HT1080 (cell line): ENCODE results near the gene MDM4. TPM values are rescaled to one million over a fixed set of nuclear protein-coding genes. Genes with fewer than 3 reads are reported as not detected.

Experiments
- DNase-seq: peaks from one replicate; pipeline ENCODE4 v3.0.0-alpha.2; 2015; ENCODE audit warnings: low read depth
- polyA plus RNA-seq, 2 experiments: library from polyadenylated mRNA; depleted of rRNA; stranded (reverse); fragments of >200 nt; gene quantifications; 2 replicates each; pipeline ENCODE4 v1.2.3, GENCODE V29; 2015
- total RNA-seq: library from RNA; depleted of rRNA; stranded (reverse); fragments of >200 nt; shearing (Covaris generic); gene quantifications from 2 replicates; pipeline ENCODE4 v1.2.3, GENCODE V29; 2014; rRNA removed

The MDM4 gene, protein sequence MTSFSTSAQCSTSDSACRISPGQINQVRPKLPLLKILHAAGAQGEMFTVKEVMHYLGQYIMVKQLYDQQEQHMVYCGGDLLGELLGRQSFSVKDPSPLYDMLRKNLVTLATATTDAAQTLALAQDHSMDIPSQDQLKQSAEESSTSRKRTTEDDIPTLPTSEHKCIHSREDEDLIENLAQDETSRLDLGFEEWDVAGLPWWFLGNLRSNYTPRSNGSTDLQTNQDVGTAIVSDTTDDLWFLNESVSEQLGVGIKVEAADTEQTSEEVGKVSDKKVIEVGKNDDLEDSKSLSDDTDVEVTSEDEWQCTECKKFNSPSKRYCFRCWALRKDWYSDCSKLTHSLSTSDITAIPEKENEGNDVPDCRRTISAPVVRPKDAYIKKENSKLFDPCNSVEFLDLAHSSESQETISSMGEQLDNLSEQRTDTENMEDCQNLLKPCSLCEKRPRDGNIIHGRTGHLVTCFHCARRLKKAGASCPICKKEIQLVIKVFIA
- total RNA-seq: 7.5 and 9.2 TPM in 2 replicates
- 8.4 and 10.3 TPM in 2 replicates for polyA plus RNA-seq (2015; cell fraction: cytosol; rRNA removed)
- 62.8 and 86.8 TPM in 2 replicates for polyA plus RNA-seq (2015; cell fraction: nucleus; rRNA removed)

DNA sequence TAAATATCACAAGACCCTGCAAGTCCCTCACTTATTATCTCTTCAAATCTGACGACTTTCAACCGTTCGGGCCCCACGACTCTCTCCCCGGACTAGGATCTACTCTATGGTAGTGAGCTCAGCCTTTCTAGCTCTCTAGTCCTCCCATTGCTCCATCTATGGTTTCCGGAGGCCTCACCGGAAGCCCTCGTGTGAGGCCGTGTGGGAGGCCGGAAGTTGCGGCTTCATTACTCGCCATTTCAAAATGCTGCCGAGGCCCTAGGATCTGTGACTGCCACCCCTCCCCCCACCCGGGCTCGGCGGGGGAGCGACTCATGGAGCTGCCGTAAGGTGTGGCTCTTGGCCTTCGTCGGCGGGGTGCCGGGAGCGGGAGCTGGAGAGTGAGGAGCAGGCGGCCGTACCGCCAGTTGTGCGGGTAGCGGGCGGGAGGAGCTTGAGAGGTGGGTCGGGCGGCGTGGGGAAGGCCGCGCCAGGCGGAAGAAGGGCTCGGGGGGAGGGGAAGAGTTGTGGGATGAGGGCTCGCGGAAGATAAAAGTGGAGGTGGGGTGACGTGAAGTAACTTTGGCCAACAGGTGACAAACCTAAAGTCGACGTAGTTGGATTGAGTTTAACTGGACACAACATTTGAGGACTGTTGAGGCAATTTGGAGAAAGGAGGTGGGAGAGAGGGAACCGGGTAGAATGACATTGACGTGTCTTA is at the start of gene MDM4:
MDM4 (plus strand) TSS at position 227 of the 700 bp plus-strand sequence. CDS start 9,113 bp downstream, outside the sequence.
- peak; percentile 95 for DNase-seq

DNA sequence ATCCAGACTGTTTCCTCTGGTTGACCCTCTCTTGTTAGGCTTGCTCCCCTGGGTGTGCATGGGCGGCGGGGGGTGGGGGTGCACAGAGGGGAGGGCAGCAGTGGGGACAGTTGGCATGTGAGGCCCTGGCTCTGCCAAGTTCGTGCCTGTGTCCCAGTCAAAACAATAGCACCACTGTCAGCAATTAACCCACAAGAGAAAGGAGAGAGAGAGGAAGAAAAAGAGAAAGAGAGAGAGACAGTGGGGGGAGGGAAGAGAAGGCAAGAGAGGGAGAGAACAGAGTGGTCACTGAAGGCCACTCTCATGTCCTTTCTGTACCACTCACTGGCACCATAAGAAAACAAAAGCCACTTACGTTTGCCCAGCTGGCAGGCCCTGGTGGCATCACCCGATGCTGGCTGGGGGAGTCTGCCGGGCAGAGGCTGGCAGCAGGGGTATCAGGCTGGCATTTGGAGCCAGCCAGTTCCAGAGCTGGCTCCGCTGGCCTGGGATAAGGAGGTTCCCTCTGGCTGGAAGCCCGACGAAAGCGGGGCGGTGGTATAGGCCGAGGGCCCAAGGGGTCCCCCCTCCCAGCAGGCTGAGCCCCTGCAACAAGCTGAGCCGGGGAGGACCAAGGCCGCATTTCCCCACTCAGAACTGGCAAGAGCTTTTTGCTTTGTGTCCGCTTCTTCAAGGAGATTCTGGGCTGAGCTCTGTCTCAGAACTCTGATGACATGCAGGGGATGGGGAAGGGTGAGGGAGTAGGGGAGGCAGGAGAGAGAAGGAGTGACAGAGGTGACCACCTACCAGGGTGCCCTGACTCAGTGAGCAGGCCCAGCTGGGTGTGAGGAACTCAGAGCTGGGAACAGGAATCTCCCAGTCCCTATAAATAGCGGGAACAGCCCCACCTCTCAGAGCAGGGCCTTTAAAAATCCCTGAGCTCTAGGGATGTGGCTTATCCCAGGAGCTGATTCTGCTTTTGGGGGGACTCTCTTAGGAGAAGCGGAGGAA is 49.5 kb upstream of the MDM4 start:
- DNase-seq: no peak

DNA sequence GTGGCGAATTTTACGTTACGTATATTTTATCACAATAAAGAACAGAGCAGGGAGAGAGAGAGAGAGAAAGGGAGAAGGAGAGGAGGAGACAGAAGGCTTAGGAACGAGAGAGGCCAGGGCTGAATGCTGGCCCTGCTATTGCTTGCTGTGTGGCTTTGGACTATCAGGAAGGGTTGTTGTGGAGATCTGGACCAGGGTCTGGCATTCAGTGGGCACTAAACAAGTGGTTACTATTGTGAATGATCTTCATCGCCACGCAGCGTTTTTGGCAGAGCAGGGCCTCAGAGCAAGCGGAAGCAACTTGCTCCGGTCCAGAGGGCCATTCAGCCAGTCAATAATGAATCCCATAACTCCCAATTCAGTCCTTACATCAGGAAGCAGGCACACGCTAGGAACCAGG is 48.0 kb upstream of the MDM4 start:
- DNase-seq: no peak

DNA sequence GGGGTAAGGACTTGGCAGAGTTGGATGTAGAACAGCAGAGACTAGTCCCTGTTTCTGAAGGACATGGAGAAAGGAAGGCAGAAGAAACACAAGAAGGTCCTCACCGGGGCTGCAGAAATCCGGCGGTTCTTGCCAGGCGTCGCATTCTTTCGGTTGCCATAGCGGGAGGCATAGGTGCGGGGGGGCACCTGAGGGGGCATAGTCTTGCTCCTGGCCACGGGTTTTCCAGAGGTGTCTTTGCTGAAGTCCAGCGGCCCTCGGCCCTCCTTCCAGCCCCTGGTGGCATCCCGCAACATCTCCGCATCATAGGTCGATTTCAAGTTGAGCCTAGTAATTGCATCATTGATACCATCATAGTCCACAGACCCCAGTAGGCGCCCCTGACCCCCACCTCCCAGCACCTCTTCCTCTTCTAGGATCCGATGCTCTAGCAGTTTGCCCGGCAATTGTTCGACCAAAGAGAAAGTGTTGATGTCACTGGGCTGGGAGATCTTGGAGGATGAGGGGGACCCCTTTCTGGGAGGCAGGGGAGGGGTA is 47.4 kb upstream of the MDM4 start:
- DNase-seq: no peak

DNA sequence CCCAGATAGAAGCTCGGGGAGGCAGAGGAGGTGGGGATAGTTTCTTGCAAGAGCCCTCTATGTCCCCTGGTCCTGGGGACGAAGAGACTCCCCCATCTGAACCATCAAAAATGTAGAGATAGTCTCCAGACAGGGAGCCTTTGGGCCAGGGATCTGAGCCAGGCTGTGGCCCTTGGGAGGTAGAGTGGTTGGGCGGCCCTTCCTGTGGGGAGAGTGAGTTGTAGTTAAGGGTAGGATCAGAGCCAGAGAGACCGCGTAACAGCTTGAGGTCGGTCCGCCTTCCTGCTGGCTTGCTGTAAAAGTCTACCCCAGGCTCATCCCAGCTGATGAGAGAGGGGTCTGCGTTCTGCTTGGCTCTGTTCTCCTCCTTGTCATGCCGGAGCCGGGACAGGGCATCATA is 46.9 kb upstream of the MDM4 start:
- DNase-seq: no peak

DNA sequence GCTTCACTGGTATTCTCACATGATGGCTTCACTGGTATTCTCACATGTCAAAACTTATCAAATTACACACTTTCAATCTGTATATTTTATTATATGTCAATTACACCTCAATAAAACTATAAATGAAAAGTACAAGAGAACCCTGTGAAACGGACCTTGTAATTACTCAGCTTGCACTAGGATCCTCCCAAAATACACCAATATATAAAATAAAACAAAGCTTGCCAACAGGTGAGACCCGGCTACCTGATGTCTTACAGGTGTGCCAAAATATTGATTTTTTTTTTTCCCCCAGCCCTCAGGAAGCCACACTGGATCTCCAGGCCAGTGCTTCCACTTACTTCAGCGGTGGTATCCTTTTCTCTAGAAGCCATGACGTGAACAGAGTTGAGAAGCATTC is 44.5 kb upstream of the MDM4 start:
- DNase-seq: no peak

DNA sequence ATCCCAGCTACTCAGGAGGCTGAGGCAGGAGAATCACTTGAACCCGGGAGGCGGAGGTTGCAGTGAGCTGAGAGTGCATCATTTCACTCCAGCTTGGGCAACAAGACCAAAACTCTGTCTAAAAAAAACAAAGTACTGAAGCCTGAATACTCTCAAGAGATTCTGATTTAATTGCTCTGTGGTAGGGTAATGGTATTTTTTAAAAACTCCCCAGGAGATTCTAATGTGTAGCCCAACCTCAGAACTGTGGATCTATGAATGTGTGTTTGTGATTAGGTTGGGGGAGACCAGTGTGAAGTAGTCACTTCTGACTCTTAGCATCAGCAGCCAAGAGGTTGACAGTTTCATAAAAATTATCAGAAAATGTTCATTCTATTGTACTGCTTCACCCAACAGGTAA is 43.5 kb upstream of the MDM4 start:
- no peak for DNase-seq

DNA sequence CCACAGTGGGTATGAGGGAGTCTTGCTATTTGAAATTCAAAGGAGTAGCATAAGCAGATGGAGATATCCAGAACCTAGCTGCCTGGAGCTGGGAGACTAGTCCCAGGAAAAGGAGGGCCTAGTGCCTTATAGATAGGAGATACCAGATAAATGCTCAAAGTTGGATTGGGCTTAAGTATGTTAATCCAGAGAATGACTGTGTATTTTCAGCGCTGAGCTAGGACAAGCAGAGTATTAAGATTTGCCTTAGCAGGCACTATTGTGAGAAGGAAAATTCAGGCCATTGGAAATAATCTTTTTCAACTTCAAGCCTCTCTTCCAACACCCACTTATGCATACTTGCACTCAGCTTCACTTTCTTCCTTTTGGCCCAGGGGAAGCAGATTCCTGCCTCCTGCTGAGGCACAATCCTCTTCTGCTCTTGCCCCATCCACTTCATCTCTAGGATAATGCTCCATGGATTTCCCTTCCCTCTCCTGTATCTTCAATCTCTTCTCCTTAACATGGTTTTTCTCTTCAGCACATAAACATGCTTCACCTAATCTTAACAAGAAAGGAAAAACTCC is 42.7 kb upstream of the MDM4 start:
- no peak for DNase-seq

DNA sequence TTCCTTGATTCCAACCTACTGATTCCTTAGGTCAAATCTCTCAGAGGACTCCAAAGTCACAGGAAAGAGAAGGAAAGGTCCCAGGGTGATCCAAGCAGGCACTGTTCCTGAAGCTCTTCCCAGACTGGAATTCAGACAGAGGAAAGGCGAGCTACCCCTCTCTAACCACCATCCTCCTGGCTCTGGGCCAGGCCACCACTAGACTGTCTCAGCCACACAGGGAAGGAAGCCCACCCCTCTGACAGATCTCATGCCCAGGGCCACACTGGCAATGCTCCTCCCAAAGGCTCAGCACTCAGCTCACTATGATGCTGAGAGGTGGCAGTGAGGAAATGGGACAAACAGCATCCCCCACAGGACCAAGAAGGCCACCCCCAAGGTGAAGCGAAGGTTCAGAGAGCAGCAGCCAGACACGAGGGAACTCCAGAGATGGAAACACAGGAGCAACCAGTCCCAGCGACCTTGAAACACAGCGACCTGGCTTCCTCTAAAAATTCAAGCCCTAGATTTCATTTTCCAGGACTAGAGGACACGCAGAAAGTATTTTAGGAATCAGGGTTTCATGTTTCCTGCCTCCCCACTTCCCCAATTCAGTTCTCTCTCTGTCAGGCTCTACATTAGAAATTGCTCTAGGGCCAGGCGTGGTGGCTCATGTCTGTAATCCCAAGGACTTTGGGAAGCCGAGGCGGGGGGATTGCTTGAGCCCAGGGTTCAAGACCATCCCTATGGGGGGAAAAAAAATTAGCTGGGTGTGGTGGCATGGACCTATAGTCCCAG is 40.4 kb upstream of the MDM4 start:
- no peak for DNase-seq

DNA sequence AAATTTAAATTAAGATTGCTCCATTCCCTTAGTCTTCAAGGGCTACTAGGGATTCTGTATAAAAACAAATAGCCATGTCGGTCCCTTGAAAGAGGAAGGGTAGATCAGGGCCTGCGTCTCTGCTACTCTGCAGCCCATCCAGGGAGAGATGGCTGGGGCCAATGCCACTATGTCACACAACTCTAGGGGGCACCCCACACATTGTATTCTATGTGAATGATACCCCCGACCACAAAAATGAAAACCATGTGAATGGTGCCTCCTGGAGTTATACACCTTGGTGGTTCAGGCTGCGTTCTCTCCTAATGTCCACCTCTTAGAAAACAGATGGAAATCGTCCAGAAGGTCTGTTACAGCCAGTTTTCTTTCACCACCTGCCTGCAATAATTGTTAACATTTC is 39.6 kb upstream of the MDM4 start:
- DNase-seq: no peak

DNA sequence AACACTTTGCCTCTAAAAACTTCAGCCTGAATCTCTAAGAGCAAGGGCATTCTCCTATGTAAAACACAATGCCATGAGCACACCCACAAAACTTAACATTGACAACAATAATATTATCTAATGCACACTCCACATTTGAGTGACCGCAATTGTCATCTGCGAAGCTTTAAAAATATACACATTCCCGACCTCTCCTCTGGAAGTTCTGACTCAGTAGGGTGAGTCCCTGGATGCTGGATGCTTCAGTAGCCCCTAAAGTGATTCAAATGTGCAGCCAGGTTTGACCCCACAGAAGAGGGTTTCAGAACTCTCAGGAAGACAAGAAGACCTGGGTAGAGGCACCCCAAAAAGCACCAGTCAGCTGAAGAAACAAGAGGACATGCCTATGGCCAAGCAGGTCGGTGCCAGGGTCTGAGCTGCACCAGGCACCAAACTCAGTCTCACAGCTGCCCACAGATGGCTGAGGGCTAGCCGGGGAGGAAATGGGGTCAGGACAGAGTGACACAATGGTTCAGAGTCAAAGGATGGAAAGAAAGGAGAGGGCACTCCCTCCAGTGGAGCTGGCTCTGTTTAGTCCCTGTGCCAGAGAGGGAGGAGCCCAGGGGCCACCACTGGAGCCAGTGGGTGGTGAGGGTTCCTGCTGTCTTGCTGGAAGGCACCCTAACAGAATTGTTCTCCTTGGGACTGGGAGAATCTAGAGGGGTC is 39.0 kb upstream of the MDM4 start:
- no peak for DNase-seq

DNA sequence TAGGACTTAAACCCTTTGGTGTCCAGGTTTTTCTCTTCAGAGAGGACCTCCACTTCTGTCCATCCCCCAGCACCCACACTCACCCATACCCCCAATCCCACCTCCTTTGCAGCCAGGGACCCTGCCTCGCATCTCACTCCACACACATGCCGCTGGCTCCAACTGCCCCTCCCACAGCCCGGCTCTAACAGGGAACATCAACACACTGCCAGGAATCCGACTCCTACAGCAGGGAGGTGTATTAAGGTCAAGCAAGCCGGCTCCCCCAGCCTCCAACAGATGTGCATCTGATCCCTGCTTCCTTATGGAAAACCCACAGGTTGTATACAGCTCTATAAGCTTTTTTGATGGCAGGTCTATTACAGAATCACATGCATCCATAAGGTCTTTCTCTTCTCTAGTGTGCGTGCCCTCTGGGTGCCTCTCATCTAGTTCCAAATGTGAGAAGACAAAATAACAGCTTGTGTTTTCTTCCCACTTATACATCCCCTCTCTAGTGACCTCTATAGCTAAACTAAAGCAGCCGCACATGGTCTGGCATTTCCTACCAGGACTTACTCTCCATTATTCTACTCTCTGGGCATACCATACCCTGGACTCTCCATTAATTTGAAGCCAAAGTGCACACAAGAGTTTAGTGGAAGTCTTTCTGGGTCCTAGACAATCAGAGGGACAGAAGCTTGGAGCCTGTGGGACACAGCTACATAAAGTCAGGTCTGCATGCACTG is 37.9 kb upstream of the MDM4 start:
- DNase-seq: no peak

DNA sequence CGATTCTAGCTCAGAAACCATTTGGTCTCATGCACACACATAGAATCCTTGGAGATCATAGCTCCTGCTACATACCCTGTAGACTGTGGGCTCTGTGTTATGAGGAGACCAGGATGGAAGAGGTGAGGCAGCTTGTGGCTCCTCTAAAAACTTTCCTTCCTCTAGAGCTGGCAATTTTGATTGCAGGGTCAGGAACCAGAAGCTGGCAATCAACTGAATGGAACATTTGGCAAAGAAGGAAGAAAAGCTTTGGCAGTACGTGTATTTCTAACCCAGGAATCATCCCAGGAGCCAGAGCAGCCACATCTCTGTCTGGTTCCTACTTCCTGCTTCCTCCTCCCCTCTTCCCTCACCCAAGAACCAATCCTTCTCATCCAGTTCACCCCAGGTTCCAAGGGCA is 37.3 kb upstream of the MDM4 start:
- DNase-seq: no peak

DNA sequence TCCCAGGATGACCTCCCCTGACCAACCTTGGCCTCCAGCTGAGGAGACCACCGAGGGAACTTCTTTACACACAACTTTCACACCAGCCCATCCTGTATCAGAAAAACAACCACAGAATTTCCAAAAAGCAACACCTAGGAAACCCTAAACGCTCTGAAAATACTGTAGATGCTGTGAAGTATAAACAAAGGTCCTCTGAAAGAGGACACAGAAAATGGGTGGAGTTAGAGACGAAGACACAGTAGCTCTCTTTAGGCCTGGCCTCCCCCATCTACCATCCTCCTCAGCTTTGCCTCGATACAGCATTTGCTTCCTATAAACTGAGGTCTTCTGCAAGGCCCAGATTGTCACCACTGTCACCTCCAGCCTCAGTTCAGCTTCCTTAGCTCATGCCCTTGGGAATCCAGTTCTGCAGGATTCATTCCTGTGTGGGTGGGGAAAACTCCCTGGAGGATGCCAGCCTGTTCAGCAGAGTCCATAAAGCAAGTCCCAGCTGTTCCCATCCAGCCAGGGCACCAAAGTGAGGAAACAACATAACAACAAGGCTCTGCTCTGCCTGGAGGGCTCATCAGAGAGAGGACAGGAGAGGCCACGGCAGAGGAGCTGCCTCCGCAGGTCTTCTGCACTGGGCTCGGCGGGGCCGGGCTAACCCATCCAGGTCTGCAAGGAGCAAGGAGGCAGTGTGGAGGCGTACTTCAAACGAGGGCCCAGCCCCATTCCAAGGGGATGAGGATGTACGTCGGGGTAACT is 36.6 kb upstream of the MDM4 start:
- no peak for DNase-seq

DNA sequence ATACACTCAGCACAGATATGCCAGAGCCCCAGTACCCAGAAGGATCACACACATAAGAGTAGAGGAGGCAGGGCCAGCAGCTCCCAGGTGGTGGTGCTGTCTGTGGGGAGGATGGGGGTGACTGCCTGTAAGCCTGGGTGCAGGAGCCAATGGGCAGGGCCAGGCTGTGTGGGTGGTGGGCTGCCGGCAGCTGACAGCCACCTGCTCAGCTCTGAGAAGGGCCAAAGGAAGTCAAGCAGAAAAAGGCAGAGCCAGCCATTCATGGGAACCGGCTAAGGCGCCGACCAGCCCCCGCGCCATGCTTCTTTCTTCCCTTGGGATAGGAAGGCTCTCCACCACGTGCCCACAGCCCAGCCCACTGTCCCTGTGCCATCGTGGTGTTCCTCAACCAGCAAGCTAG is 35.7 kb upstream of the MDM4 start:
- no peak for DNase-seq

DNA sequence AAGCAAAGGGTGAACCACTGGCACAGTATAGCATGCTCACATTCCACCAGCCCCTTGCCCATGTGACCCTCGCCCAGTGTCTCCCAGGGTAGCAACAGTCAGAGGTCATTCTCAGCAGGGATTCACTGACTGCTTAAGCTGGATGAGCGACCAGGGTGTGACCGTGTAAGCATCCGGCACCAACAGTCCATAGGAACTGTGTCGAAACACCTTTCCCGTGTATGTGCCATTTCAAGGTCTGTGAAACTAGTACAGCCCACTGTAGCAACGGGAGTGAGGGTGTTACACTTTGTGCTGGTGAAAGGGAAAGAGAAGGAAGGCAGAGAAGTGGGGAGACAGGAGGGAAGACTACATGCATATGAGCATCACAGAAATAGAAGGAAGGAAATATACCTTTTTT is 32.4 kb upstream of the MDM4 start:
- DNase-seq: no peak

DNA sequence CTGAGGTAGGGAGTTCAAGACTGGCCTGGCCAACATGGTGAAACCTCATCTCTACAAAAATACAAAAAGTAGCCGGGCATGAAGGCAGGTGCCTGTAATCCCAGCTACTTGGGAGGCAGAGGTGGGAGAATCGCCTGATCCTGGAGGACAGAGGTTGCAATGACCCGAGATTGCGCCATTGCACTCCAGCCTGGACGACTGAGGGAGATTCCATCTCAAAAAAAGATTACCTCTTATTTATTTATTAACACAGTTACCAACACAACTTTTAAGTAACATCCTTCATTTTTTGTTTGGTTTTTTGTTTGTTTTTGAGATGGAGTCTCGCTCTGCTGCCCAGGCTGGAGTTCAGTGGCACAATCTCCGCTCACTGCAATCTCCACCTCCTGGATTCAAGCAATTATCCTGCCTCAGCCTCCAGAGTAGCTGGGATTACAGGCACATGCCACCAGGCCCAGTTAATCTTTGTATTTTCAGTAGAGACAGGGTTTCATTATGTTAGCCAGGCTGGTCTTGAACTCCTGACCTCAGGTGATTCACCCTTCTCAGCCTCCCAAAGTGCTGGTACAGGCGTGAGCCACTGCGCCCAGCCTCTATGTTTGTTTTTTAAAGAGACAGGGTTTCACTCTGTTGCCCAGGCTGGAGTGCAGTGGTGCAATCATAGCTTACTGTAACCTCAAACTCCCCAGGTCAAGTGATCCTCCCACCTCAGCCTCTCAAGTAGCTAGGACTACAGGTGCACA is 29.5 kb upstream of the MDM4 start:
- peak; percentile 63 for DNase-seq
